Endothelial cell of umbilical vein (primary cell): Measurements from ENCODE around the gene NRK.

ENCODE experiments used
- POLR2A ChIP-seq: IDR thresholded peaks from 2 replicates; pipeline ENCODE4 v1.6.1; 2012; ENCODE audit warnings: low read depth, mild to moderate bottlenecking, control low read depth, low read length
- POLR2AphosphoS5 ChIP-seq: IDR thresholded peaks from 2 replicates; pipeline ENCODE4 v1.6.1; 2012; ENCODE audit warnings: low read depth, mild to moderate bottlenecking, control low read depth, low read length, moderate library complexity; ENCODE audit not compliant: insufficient read depth
- TF ChIP-seq, protein P1 (sequence below), 2 donors: IDR thresholded peaks; 1 replicate in 1 of 2; 2 replicates in 1 of 2; pipeline ENCODE4 v1.5.1; 2011; ENCODE audit warnings: low read length in 2 of 2, mild to moderate bottlenecking in 2 of 2, moderate library complexity in 2 of 2, control low read depth in 1 of 2, inconsistent platforms in 1 of 2, low read depth in 1 of 2; ENCODE audit not compliant: insufficient read depth in 1 of 2; ENCODE audit errors: extremely low read depth in 1 of 2

DNA sequence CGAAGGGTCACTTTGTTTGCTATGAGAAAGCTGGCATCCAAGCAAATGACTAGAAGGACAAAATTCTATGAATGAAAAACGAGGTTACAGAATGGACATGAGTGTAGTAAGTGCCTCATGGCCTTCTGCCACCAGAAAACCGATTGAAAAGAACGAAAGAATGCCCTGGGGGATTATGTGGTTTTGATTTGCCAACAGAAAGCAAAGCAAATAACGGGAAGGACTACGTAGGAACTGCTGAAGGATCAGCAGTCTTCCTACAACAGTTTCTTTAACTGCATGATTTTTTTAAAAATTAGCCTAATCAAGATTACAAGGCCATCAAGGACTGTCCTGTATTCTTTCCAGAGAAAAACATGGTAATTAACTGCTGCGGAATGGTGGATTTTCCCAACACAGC lies 50.6 kb downstream of the NRK start:
- TF ChIP-seq POLR2A (no peak), POLR2AphosphoS5 (no peak)
- TF ChIP-seq, protein P1, sequence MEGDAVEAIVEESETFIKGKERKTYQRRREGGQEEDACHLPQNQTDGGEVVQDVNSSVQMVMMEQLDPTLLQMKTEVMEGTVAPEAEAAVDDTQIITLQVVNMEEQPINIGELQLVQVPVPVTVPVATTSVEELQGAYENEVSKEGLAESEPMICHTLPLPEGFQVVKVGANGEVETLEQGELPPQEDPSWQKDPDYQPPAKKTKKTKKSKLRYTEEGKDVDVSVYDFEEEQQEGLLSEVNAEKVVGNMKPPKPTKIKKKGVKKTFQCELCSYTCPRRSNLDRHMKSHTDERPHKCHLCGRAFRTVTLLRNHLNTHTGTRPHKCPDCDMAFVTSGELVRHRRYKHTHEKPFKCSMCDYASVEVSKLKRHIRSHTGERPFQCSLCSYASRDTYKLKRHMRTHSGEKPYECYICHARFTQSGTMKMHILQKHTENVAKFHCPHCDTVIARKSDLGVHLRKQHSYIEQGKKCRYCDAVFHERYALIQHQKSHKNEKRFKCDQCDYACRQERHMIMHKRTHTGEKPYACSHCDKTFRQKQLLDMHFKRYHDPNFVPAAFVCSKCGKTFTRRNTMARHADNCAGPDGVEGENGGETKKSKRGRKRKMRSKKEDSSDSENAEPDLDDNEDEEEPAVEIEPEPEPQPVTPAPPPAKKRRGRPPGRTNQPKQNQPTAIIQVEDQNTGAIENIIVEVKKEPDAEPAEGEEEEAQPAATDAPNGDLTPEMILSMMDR (IDR thresholded peaks at IDR 0.05; ENCODE audit: extremely low read depth in 1 of 2, insufficient read depth in 1 of 2, low read depth in 1 of 2, low read length in 2 of 2), result no peak
